Stimulated activated naive CD8-positive, alpha-beta T cell treated with anti-CD3 and anti-CD28 coated beads, Interleukin-15, Interleukin-2, amounts not matched to agents 100 ng/mL and 50 ng/mL, for 24 hours (primary cell): Measurements from ENCODE around the gene STRIP1.

Experiments used
- H3K27ac Mint-ChIP-seq: one replicate; pipeline ENCODE4 v1.8.0; 2021; ENCODE audit warnings: mild to moderate bottlenecking, mixed read lengths
- H3K27me3 Mint-ChIP-seq: one replicate; pipeline ENCODE4 v1.8.0; 2021; ENCODE audit warnings: mixed read lengths
- H3K36me3 Mint-ChIP-seq: one replicate; pipeline ENCODE4 v1.8.0; 2021; ENCODE audit warnings: low read depth, mixed read lengths
- H3K4me1 Mint-ChIP-seq: one replicate; pipeline ENCODE4 v1.8.0; 2021; ENCODE audit warnings: low read depth, mixed read lengths
- H3K4me3 Mint-ChIP-seq: one replicate; pipeline ENCODE4 v1.8.0; 2021; ENCODE audit warnings: mild to moderate bottlenecking, mixed read lengths
- H3K9me3 Mint-ChIP-seq: one replicate; pipeline ENCODE4 v1.8.0; 2021; ENCODE audit warnings: mixed read lengths

STRIP1 gene

DNA sequence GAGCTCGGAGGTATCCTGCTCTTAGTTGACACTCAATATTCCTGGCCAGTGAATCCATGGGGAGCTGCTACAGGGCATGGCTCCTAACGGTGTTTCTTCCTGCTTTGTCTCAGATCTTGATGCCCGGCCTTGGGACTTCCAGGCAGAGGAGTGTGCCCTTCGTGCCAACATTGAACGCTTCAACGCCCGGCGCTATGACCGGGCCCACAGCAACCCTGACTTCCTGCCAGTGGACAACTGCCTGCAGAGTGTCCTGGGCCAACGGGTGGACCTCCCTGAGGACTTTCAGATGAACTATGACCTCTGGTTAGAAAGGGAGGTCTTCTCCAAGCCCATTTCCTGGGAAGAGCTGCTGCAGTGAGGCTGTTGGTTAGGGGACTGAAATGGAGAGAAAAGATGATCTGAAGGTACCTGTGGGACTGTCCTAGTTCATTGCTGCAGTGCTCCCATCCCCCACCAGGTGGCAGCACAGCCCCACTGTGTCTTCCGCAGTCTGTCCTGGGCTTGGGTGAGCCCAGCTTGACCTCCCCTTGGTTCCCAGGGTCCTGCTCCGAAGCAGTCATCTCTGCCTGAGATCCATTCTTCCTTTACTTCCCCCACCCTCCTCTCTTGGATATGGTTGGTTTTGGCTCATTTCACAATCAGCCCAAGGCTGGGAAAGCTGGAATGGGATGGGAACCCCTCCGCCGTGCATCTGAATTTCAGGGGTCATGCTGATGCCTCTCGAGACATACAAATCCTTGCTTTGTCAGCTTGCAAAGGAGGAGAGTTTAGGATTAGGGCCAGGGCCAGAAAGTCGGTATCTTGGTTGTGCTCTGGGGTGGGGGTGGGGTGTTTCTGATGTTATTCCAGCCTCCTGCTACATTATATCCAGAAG, 19.4 kb downstream of the STRIP1 start:
- H3K36me3 Mint-ChIP-seq, result peaks cover 51% of the 10 kb centered on the region

DNA sequence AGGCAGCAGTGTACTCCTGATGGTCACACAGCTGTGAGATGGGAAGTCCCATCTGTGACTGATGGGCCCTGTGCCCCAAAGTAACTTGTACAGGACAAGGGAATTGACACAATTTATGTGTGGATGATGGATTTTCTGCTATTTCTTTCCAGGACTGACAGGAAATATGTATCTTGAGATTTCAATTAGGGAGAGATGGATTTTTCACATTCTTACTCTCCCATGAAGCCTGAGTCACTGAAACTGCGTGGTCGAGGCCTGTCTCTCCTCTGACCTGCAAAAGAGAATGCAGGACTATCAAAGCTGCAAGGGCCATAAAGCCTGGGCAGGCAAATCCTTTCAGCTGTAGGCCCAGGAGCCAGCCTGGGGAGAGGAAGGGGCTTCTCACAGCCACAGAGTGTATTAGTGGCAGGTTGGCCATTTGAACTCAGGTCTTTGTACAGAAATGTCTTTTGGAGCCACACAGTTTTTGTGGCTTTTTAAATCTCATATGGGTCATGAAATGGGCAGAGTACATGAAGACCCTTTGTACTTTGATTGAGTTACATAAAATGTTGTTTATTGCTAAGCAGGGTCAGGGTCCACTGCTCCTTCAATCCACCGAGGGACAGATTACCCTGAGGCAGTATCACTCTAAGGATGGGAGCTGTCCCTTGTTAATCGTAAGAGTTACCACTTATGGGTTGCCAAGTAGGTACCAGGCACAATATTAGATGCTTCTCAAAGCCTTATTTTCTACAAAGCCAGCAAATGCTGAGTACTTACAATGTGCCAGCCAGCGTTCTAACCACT, 21.3 kb downstream of the STRIP1 start:
- Mint-ChIP-seq H3K4me1 (no peaks in the 10 kb centered on the region), H3K36me3 (peaks cover 56% of the 10 kb centered on the region), H3K9me3 (no peaks in the 10 kb centered on the region), H3K27me3 (no peaks in the 10 kb centered on the region), H3K4me3 (no peak overlapping the region), H3K27ac (no peak overlapping the region)

More for the DNA sequence above, 19.4 kb downstream of the STRIP1 start:
- Mint-ChIP-seq H3K9me3 (no peaks in the 10 kb centered on the region), H3K4me1 (no peaks in the 10 kb centered on the region), H3K4me3 (no peak overlapping the region), H3K27ac (no peak overlapping the region), H3K27me3 (no peaks in the 10 kb centered on the region)

DNA sequence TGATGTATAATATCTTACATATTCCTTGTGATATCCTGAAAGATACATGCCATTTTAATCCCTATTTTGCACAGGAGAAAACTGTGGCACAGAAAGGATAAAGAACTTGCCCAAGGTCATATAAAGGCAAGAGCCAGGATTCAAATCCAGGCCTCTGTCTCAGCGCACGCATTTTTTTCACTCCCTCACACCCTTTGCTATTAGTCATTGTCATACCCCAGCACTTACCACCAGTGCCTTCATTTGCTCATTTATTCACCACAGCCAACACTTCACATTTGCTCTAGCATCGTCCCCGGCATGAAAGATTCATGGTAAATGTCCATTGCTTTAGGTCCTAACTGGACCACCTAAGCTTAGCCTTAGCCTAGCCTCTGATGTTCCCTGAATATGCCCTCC, 21.9 kb downstream of the STRIP1 start:
- Mint-ChIP-seq H3K27me3 (no peaks in the 10 kb centered on the region), H3K36me3 (peaks cover 54% of the 10 kb centered on the region), H3K4me1 (no peaks in the 10 kb centered on the region)

DNA sequence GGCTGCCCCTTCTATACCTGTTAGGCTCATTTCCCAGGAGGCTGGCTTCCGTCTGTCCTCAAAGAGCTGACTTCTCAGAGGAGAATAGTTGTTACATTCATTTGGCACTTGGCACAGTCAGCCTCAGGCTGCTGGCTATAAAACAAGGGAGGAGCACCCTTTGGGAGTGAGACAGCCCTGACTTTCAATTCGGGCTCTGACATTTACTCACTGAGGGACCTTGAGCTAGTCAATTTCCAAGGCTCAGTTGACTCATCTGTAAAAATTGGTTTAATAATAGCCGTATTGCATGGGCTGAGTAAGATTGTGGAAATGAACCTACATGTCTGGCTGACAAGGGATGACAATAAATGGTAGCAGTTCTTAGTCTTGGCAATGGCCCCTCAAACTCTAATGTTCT, 22.4 kb downstream of the STRIP1 start:
- peaks cover 51% of the 10 kb centered on the region for H3K36me3 Mint-ChIP-seq
- no peaks in the 10 kb centered on the region for H3K4me1 Mint-ChIP-seq
- no peak overlapping the region for H3K27ac Mint-ChIP-seq
- H3K27me3 Mint-ChIP-seq, result no peaks in the 10 kb centered on the region
- H3K4me3 Mint-ChIP-seq, result no peak overlapping the region
- no peaks in the 10 kb centered on the region for H3K9me3 Mint-ChIP-seq

More for the DNA sequence above, 21.9 kb downstream of the STRIP1 start:
- H3K9me3 Mint-ChIP-seq, result no peaks in the 10 kb centered on the region
- H3K27ac Mint-ChIP-seq, result no peak overlapping the region
- no peak overlapping the region for H3K4me3 Mint-ChIP-seq

DNA sequence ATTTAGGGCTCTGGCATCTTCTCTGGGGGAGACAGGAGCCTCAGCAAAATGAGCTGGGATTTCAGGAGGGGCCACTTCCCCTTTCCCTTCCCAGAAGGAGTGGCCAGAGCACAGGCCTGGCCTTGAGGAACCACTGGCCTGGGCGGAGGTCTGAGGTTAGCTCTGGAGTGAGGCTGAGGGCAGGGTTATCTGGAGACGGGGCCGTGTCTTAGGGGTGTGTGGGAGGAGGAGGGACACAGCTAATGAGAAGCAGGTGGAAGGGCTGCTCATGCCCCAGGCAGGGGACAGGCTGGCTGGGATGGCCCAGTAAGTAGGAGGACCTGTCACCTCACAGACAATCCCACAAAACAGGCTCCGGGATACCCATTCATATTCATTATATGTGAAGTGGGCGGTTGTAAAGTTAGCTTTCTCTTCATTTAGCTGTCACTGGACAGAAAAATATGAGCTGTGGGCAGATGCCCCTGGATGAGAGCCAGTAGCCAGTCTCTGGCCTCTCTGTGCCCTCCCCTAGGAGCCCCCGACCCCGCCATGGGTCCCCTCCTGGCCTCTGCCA, 23.6 kb downstream of the STRIP1 start:
- Mint-ChIP-seq H3K36me3 (peaks cover 42% of the 10 kb centered on the region), H3K4me3 (no peak overlapping the region), H3K27ac (no peak overlapping the region), H3K27me3 (no peaks in the 10 kb centered on the region), H3K9me3 (no peaks in the 10 kb centered on the region), H3K4me1 (no peaks in the 10 kb centered on the region)

- no peak overlapping the region for H3K27ac Mint-ChIP-seq
- H3K9me3 Mint-ChIP-seq, result no peaks in the 10 kb centered on the region
- H3K4me1 Mint-ChIP-seq, result no peaks in the 10 kb centered on the region
- peaks cover 36% of the 10 kb centered on the region for H3K36me3 Mint-ChIP-seq
- no peaks in the 10 kb centered on the region for H3K27me3 Mint-ChIP-seq
- H3K4me3 Mint-ChIP-seq, result no peak overlapping the region
These were observed 24.2 kb downstream of the STRIP1 start for GRCh38 chr1:110058591-110058990.

GRCh38 chr1:110059133-110059863, 24.9 kb downstream of the STRIP1 start:
- no peaks in the 10 kb centered on the region for H3K4me1 Mint-ChIP-seq
- H3K9me3 Mint-ChIP-seq, result no peaks in the 10 kb centered on the region
- no peak overlapping the region for H3K27ac Mint-ChIP-seq
- H3K27me3 Mint-ChIP-seq, result no peaks in the 10 kb centered on the region
- no peak overlapping the region for H3K4me3 Mint-ChIP-seq
- peaks cover 32% of the 10 kb centered on the region for H3K36me3 Mint-ChIP-seq

DNA sequence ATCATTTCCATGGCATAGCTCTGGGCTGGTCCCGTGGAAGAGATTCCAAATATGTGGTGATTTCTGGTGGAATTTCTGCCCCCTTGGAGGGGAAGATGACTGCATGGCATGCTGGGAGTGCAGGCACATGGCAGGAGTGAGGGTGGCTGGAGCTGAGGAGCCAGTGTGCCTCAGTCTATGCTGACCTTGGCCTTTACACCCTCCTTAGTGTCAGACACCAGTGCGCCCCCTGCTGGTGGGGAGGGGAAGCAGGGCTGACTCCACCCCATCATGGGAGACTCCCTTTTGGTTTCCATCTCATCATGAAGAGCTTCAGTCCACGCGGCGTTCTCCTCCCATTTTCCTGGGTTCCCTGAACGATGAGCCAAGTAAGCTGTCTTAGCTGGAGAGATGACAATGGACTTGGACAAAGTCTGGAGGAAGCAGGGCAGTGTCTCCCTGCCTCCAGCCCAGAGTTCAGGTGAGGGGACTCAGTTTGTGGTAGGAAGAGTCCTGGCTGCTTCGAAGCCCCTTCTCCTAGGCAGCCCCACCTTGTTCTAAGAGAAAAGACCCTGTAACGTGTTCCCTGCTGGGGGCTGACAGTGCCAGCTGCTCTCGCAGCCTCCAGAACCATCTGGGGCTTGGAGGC, 25.7 kb downstream of the STRIP1 start:
- Mint-ChIP-seq H3K27ac (no peak overlapping the region), H3K36me3 (peaks cover 26% of the 10 kb centered on the region), H3K4me1 (no peaks in the 10 kb centered on the region), H3K27me3 (no peaks in the 10 kb centered on the region), H3K9me3 (no peaks in the 10 kb centered on the region), H3K4me3 (no peak overlapping the region)

- Mint-ChIP-seq H3K4me1 (no peaks in the 10 kb centered on the region), H3K9me3 (no peaks in the 10 kb centered on the region), H3K27ac (no peak overlapping the region), H3K4me3 (no peak overlapping the region), H3K27me3 (no peaks in the 10 kb centered on the region), H3K36me3 (peaks cover 26% of the 10 kb centered on the region)
These were observed 26.2 kb downstream of the STRIP1 start for GRCh38 chr1:110060662-110061060.

- Mint-ChIP-seq H3K4me3 (no peak overlapping the region), H3K27me3 (peaks cover 6% of the 10 kb centered on the region), H3K4me1 (no peaks in the 10 kb centered on the region), H3K36me3 (peaks cover 23% of the 10 kb centered on the region), H3K27ac (no peak overlapping the region), H3K9me3 (no peaks in the 10 kb centered on the region)
These were observed 26.9 kb downstream of the STRIP1 start for GRCh38 chr1:110061341-110061740.

DNA sequence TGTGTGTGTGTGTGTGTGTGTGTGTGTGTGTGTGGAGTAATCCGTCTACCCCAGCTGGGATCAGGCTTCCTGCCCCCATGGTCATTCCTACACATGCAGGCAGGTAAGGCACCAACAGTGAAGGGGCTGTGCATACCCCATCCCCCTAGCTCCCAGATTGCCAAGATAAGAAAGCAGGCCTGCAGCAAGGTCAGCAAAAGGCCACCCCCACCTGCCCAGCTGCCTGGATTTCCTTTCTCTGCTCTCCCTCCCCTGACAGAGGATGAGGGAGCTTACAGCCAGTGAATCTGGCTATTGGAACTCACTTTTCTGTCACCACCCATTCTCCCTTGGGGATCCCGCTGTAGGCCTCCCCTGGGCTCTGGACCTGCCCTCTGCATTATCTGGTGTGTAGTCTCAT, 28.2 kb downstream of the STRIP1 start:
- no peak overlapping the region for H3K4me3 Mint-ChIP-seq
- no peak overlapping the region for H3K27ac Mint-ChIP-seq
- H3K27me3 Mint-ChIP-seq, result peaks cover 17% of the 10 kb centered on the region
- no peaks in the 10 kb centered on the region for H3K9me3 Mint-ChIP-seq
- H3K4me1 Mint-ChIP-seq, result no peaks in the 10 kb centered on the region
- H3K36me3 Mint-ChIP-seq, result peaks cover 19% of the 10 kb centered on the region

GRCh38 chr1:110063781-110064180, 29.4 kb downstream of the STRIP1 start:
- Mint-ChIP-seq H3K9me3 (no peaks in the 10 kb centered on the region), H3K4me3 (no peak overlapping the region), H3K27ac (no peak overlapping the region), H3K36me3 (peaks cover 14% of the 10 kb centered on the region), H3K4me1 (peaks cover 6% of the 10 kb centered on the region), H3K27me3 (peaks cover 27% of the 10 kb centered on the region)

DNA sequence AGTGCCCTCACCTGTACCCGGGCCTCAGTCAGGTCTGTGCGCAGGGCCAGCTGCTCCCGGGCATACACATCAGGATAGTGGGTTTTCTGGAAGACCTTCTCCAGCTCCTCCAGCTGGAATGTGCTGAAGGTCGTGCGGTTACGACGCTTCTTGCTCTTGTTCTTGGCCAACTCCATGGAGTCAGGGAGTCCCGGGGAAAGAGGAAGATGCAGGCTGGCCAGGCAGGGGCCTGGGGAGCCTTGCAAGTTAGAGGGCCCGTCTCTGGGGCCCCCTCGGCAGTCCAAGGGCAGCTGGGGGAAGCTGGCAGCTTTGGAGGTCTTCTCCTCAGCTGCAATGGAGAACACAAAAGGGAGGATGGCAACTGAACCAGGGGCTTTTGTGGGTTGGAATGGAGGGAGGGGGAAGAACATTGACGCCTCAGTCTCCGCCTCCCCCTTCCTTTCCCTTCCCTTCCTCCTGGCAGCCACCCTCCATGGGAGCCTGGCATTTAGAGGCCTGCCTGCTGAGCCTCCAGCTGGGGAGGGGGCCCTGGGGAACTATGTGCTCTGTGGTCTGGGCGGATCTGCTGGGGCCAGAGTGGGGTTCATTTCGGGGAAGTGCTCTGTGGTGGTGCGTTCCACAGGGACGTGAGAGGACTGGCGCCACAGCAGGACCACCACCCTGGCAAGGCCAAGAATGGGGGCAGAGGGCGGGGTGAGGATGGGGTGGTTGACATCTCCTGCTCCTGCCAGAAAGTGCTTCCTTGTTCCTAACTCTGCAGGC, 30.3 kb downstream of the STRIP1 start:
- no peaks in the 10 kb centered on the region for H3K9me3 Mint-ChIP-seq
- peaks cover 10% of the 10 kb centered on the region for H3K36me3 Mint-ChIP-seq
- H3K27me3 Mint-ChIP-seq, result peaks cover 30% of the 10 kb centered on the region
- H3K27ac Mint-ChIP-seq, result no peak overlapping the region
- H3K4me3 Mint-ChIP-seq, result no peak overlapping the region
- peaks cover 6% of the 10 kb centered on the region for H3K4me1 Mint-ChIP-seq

DNA sequence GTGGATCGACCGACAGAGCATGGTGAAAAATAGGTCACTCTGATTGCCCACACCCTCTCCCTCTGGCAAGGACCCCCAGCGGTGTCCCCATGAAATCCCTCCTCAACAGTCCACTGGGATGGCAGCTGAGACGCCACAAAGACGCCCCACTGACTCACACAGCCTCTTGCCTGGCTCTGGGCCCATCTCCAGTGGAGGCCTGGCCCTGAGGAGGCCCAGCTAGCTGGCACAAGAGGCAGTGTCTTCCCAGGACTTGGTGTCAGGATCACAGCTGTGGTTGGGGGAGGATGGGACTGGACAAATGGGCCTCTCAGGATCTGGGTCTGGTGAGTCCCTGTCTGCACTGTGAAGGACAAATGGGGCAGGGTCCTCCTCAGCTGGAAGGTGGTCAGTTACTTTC, 31.4 kb downstream of the STRIP1 start:
- Mint-ChIP-seq H3K36me3 (peaks cover 4% of the 10 kb centered on the region), H3K4me3 (no peak overlapping the region), H3K27me3 (peaks cover 35% of the 10 kb centered on the region), H3K4me1 (peaks cover 6% of the 10 kb centered on the region), H3K9me3 (no peaks in the 10 kb centered on the region), H3K27ac (no peak overlapping the region)
